ENCODE results near the gene MMP23B.
A peak's percentile ranks its signal among the peaks of the same experiment; 100 is the strongest.
"Not testable (repeated sequence)": the region's sequence is repeated elsewhere in the genome, so short reads cannot be mapped to it uniquely, and the experiment has no call there.

Gene MMP23B

GRCh38 chr1:1630965-1631781 lies 800 bp upstream of the MMP23B start:
- DNase-seq (ENCODE audit: low read depth) = no peak

- DNase-seq (ENCODE audit: low read depth) = not testable (repeated sequence)
Measured at GRCh38 chr1:1633409-1633808, 1.4 kb downstream of the MMP23B start.

GRCh38 chr1:1634613-1635012 lies 2.6 kb downstream of the MMP23B start:
- not testable (repeated sequence) for DNase-seq (ENCODE audit: low read depth)

GRCh38 chr1:1636621-1637478 lies 4.9 kb downstream of the MMP23B start:
- DNase-seq (ENCODE audit: low read depth) = not testable (repeated sequence)

DNA sequence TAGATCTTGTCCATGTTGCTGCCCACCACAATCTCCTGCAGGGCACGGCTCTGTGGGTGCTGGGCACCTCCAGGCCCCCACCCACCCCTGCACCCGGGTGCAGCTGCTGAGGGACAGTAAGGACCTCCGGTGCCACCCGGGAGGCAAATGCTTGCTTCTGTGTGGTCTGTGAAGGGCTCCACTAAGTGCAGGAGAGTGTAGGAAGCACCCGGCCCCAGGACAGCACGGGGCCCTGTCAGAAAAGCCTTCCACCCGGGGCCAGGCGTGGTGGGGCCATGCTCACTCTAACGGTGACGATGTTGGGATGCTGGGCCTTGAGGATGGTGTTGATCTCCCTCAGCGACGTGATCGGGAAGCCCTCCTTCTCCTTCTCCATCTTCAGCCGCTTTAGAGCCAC lies 5.5 kb downstream of the MMP23B start:
- not testable (repeated sequence) for DNase-seq (ENCODE audit: low read depth)

DNA sequence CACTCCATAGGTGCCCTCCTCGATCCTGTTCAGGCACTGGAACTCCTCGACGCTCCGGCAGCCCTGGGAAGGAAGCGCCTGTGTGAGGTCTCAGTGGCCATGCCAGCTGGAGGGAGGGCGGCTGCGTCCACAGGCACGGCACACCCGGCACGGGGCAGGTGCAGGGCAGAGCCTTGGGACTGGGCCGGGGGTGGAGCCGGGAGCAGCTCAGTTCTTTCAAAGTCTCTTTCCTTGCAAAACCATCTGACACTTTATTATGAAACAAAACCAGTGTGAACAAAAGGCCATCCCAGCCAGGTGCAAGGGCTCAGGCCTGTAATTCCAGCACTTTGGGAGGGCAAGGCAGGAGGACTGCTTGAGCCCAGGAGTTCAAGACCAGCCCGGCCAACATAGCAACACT lies 6.6 kb downstream of the MMP23B start:
- DNase-seq (ENCODE audit: low read depth) = not testable (repeated sequence)

- DNase-seq (ENCODE audit: low read depth) = not testable (repeated sequence)
Measured at GRCh38 chr1:1639368-1639767, 7.4 kb downstream of the MMP23B start.

GRCh38 chr1:1640081-1640480 lies 8.1 kb downstream of the MMP23B start:
- DNase-seq (ENCODE audit: low read depth) = not testable (repeated sequence)

- DNase-seq (ENCODE audit: low read depth) = not testable (repeated sequence)
Measured at GRCh38 chr1:1640711-1641461, 8.9 kb downstream of the MMP23B start.

GRCh38 chr1:1646326-1646725 lies 14.4 kb downstream of the MMP23B start:
- not testable (repeated sequence) for DNase-seq (ENCODE audit: low read depth)

DNA sequence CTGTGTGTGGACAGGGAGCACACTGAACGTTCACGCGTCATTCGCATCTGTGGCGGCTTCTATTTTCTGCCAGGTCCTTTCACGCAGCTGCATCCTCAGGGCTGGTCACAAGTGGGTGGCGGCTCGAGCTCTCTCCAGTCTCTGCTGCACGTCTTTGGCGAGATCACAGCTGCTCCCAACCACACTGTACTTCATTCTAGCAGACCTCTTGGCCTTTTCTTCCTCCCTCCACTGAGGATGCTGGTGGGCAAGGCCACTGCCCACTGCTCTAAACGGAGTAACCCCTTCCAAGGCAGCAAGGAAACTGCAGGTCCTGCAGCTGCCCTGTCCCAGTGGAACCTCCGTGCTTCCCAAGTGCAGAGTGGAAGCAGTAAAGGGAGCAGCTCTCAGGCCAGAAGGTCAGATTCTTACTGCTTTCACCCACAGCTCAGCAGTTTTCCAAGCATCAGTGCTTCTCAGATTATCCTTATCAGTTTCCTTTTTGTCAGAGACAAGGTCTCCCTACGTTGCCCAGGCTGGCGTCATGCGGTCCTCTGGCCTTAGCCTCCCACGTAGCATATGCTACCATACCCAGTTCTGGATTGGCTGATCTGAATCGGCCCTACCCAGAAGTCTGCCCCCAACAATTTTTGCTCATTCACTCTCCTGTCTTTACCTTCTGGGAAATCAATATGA lies 15.7 kb downstream of the MMP23B start:
- not testable (repeated sequence) for DNase-seq (ENCODE audit: low read depth)

DNA sequence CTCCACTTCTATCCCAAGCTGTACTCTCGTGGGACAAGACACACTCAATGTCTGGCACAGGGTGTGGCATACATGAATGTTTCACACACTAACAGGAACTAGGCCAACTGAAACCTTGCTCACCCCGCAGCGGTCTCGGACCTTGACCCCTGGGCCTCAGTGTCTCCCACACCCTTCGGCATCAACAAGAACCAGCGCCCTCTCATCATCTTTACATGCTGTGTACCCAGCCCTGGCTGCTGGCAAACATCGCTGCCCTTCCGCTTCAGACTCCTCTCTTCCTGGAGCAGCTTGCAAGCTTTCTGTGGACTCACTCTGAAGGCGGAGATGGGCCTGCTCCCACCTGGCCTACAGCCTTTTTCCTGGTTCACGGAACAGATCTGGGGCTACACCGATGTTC lies 16.3 kb downstream of the MMP23B start:
- not testable (repeated sequence) for DNase-seq (ENCODE audit: low read depth)

DNA sequence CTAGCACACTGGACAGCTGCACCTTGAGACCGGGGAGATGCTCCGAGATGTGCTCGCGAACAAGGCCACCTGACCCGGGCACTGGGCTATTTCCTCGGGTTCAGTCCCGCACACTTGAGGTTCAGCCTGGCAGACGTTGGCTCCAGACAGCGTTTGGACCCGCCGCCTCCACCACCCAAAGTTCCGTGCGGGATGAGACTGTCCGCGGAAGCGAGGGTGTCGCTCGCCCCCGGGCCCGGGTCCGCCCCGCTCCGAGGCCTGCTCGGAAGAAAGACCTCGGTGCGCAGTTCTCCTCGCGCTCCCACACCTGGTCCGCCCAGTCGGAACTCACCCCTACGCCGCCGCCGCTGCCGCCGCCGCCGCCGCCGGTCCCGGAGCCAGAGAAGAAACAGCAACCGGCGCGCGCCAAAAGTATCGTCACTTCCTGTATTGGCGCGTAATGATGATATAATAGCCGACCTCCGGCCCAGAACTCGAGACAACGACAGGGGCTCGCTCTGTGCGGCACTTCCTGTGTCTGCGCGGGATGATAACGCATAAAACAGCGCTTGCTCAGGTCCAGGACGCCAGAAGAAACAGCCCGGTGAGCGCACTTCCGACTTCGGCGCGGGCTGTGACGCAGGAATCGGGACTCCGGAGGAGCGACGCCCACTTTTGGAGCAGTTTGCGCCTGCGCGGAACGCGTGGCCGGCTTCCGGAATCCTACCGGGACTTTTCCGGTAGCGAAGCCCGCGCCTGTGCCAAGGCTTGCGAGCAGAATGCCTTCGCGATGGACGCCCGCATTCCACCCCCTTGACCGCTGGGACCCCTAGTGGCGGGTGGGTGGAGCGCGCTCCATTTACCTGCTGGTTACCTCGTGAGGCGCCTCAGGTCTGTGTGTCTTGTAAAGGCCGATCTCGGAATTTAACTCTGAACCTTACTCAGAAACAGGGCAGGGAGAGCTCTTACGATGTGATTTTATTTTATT lies 26.9 kb downstream of the MMP23B start, which contains the start of gene CDK11B:
CDK11B (minus strand) TSS at position 422 of the 967 bp plus-strand sequence. CDS start 1,519 bp downstream, outside the sequence.
- DNase-seq (ENCODE audit: low read depth) = peak; percentile 96

DNA sequence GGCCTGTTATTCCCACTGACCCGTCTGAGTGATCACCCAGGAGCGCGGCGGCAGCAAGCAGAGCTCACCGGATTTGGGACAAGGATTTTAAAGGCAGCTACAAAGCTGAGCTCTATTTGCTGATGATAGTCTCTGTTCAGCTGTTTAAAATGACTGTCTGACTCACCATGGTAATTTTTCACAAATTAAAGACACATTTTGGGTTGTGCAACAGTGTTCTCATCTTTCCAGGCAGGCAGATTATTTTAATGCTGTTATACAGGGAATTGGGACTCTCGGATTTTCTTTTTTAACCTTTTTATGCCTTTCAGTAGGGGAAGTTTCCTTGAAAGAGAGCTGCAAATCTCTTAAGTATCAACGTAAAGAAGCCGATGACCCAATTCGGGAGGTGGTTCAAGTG lies 30.4 kb downstream of the MMP23B start:
- DNase-seq (ENCODE audit: low read depth) = not testable (repeated sequence)

DNA sequence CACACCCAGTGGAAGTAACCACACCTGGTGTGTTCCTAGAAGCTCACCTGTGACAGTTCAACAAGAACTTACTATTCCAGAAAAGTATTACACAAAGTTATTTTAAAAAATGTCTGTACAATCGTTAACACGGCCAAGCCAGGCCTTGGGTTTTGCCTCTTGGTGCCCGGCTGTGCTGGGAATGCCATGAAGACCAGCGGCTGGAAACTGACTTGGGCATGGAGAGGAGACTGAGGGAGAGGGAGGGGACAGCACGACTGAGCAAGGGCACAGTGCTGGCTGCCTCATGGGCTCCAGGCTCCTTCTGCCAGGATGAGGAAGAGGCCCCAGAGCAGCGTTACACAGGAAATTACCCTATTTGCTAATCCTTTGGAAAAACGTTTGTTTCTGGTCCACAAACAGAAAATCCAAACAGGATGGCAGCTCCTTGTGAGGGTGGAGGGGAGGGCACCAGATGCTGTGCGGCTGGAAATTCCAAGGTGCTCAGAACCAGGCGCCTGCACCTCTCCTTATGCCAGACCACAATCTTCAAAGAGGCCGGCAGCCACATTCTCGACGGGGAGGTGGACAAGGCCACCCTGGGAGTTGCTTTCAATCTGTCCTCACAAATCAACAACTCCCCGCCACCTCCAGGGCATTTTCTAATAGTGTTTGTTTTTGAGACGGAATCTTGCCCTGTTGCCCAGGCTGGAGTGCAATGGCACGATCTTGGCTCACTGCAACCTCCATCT lies 31.0 kb downstream of the MMP23B start:
- not testable (repeated sequence) for DNase-seq (ENCODE audit: low read depth)

GRCh38 chr1:1664318-1664717 lies 32.3 kb downstream of the MMP23B start:
- DNase-seq (ENCODE audit: low read depth) = not testable (repeated sequence)

DNA sequence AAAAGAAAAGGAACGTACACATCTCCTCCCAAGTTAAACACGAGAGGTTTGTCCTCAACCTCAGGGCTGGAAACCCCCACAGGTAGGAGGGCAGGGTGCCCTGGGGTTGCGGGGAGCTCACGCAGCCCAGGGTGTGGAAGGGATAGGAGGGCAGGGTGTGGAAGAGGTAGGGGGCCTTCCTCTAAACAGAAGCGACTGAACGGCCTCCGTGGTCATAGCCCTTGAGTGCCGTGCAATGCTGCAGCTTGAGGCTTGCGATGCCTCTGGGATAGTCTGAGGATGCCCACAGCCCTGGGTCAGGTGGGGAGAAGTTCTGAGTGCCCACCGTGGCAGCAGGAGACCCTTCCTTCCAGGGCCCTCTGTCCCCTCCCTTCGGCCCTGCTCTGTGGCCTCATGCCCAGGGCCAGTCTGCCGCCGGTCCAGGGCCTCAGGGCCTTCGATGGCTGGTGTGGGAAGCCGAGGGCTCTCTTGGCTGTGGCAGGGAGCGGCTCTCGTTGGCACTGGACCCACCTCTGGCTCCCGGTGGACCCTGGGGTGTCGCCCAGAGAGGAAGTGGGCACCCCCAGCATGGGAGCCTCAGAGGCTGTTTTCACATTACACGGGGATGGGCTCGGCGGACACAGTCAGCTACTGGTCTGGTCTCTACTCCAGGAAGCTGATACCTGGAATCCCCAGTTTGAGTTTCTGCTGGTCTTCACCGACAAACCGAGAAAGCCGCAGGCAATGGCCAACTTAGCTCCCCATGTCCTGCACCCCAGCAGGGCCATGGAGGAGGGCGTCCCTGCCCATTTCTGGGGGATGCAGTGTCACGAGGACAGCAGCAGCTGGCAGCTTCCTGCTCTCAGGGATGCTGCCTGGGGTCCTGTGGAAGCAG lies 33.2 kb downstream of the MMP23B start:
- no peak for DNase-seq (ENCODE audit: low read depth)

- no peak for DNase-seq (ENCODE audit: low read depth)
Measured at GRCh38 chr1:1665815-1666251, 33.9 kb downstream of the MMP23B start.

Data from HS-5 (cell line).